IMR-90 (cell line): ENCODE data around the gene SGMS1. TPM values are rescaled to one million over a fixed set of nuclear protein-coding genes. Genes with fewer than 3 reads are reported as not detected.

Experiments
- ATAC-seq: fragments of 200-7000 bp; cut with Tn5 transposase; 2 replicates; pipeline ENCODE4 v1.9.1; 2020; ENCODE audit warnings: low read depth, mild to moderate bottlenecking, moderate library complexity
- BruUV-seq: library from RNA; stranded (reverse); fragments of 400-500 nt; replicated peaks from 2 replicates; lab custom pipeline; 2021; lab: Mats Ljungman, UMichigan
- CTCF ChIA-PET: fragments of 300-600 bp; formaldehyde crosslinking; extraction: SDS; loops from one replicate; lab custom pipeline; 2021; ENCODE audit warnings: antibody characterized with exemption; lab: Yijun Ruan, JAX
- POLR2A ChIA-PET: fragments of 300-600 bp; sonication (Branson Sonifier 250); formaldehyde crosslinking; loops from one replicate; lab custom pipeline; 2022; ENCODE audit warnings: antibody characterized with exemption; ENCODE audit not compliant: unreplicated experiment; lab: Charles Lee
- DNase-seq: peaks from one replicate; pipeline ENCODE4 v3.0.0; 2013
- H2AFZ ChIP-seq: replicated peaks from 2 replicates; pipeline ENCODE3; 2013; ENCODE audit warnings: low read length, mild to moderate bottlenecking; ENCODE audit not compliant: poor library complexity
- H2AK5ac ChIP-seq: 2 replicates; pipeline ENCODE4 v1.6.1; 2013; ENCODE audit warnings: low read depth, low read length, inconsistent platforms
- H2AK9ac ChIP-seq: replicated peaks from 2 replicates; pipeline ENCODE3; 2013; ENCODE audit warnings: mild to moderate bottlenecking, low read depth, low read length, moderate library complexity; ENCODE audit not compliant: poor library complexity
- H2BK120ac ChIP-seq: 2 replicates; pipeline ENCODE4 v1.6.1; 2013; ENCODE audit warnings: low read depth, low read length, inconsistent platforms
- H2BK15ac ChIP-seq: 3 replicates; pipeline ENCODE4 v1.6.1; 2013; ENCODE audit warnings: low read depth, low read length, inconsistent platforms
- H2BK20ac ChIP-seq: 2 replicates; pipeline ENCODE4 v1.6.1; 2013; ENCODE audit warnings: low read depth, mild to moderate bottlenecking, inconsistent platforms, low read length, moderate library complexity
- H2BK5ac ChIP-seq: 2 replicates; pipeline ENCODE4 v1.6.1; 2013; ENCODE audit warnings: mild to moderate bottlenecking, low read depth, low read length, inconsistent platforms; ENCODE audit not compliant: poor library complexity, severe bottlenecking
- H3K14ac ChIP-seq: replicated peaks from 2 replicates; pipeline ENCODE4 v1.6.1; 2013; ENCODE audit warnings: low read depth, low read length, inconsistent platforms
- H3K18ac ChIP-seq: 2 replicates; pipeline ENCODE4 v1.6.1; 2013; ENCODE audit warnings: low read depth, low read length, control low read depth
- H3K23ac ChIP-seq: 2 replicates; pipeline ENCODE4 v1.6.1; 2013; ENCODE audit warnings: low read depth, low read length, inconsistent platforms
- H3K27ac ChIP-seq: 2 replicates; pipeline ENCODE4 v1.5.1; 2013; ENCODE audit warnings: mild to moderate bottlenecking, control low read depth, low read length; ENCODE audit not compliant: insufficient read depth
- H3K27me3 ChIP-seq: 2 replicates; pipeline ENCODE4 v1.6.1; 2013; ENCODE audit warnings: low read length; ENCODE audit not compliant: control insufficient read depth, insufficient read depth
- H3K36me3 ChIP-seq: 2 replicates; pipeline ENCODE4 v1.6.1; 2013; ENCODE audit warnings: low read length, mixed read lengths; ENCODE audit not compliant: control insufficient read depth, insufficient read depth
- H3K4ac ChIP-seq: 2 replicates; pipeline ENCODE4 v1.6.1; 2013; ENCODE audit warnings: low read depth, low read length, inconsistent platforms
- H3K4me1 ChIP-seq: 2 replicates; pipeline ENCODE4 v1.6.1; 2013; ENCODE audit warnings: low read length, mixed read lengths; ENCODE audit not compliant: control insufficient read depth, insufficient read depth
- H3K4me2 ChIP-seq: 2 replicates; pipeline ENCODE4 v1.6.1; 2013; ENCODE audit warnings: low read depth, mild to moderate bottlenecking, control low read depth, low read length, moderate library complexity
- H3K4me3 ChIP-seq: 2 replicates; pipeline ENCODE4 v1.5.1; 2013; ENCODE audit warnings: low read depth, mild to moderate bottlenecking, control low read depth, low read length, moderate library complexity; ENCODE audit not compliant: insufficient read depth
- H3K56ac ChIP-seq: 2 replicates; pipeline ENCODE4 v1.6.1; 2013; ENCODE audit warnings: low read length, inconsistent platforms; ENCODE audit not compliant: insufficient read depth; ENCODE audit errors: extremely low read depth
- H3K79me1 ChIP-seq, 2 experiments: 2 replicates each; pipeline ENCODE4 v1.6.1; 2013; ENCODE audit warnings: low read length in 2 of 2, inconsistent platforms in 1 of 2, low read depth in 1 of 2
- H3K9ac ChIP-seq: 2 replicates; pipeline ENCODE4 v1.6.1; 2013; ENCODE audit warnings: low read depth, low read length, control low read depth
- H3K9me1 ChIP-seq: 2 replicates; pipeline ENCODE4 v1.6.1; 2013; ENCODE audit warnings: low read length, inconsistent platforms; ENCODE audit not compliant: insufficient read depth
- H3K9me3 ChIP-seq: 2 replicates; pipeline ENCODE4 v1.6.1; 2013; ENCODE audit warnings: low read length; ENCODE audit not compliant: control insufficient read depth, insufficient read depth
- H4K20me1 ChIP-seq: 2 replicates; pipeline ENCODE4 v1.6.1; 2013; ENCODE audit warnings: low read length, inconsistent platforms; ENCODE audit not compliant: insufficient read depth
- H4K5ac ChIP-seq: 2 replicates; pipeline ENCODE4 v1.6.1; 2013; ENCODE audit warnings: mild to moderate bottlenecking, low read depth, low read length, control low read depth
- H4K8ac ChIP-seq, 2 experiments: 2 replicates each; pipeline ENCODE4 v1.6.1; 2013; ENCODE audit warnings: low read depth in 2 of 2, low read length in 2 of 2, control low read depth in 1 of 2, inconsistent platforms in 1 of 2
- H4K91ac ChIP-seq: 2 replicates; pipeline ENCODE4 v1.6.1; 2013; ENCODE audit warnings: low read depth, low read length, inconsistent platforms; ENCODE audit not compliant: insufficient read depth
- BHLHE40 ChIP-seq: fragments of 150-350 bp; IDR thresholded peaks from 2 replicates; pipeline ENCODE4 v1.6.1; 2016; ENCODE audit warnings: mild to moderate bottlenecking, low read depth, low read length
- CEBPB ChIP-seq: IDR thresholded peaks from 2 replicates; pipeline ENCODE4 v1.6.1; 2012; ENCODE audit warnings: low read depth, low read length, improper control_type of control experiment
- CHD1 ChIP-seq: IDR thresholded peaks from 2 replicates; pipeline ENCODE4 v1.6.1; 2012; ENCODE audit warnings: low read depth, low read length, improper control_type of control experiment
- FOS ChIP-seq: fragments of 150-350 bp; IDR thresholded peaks from 2 replicates; pipeline ENCODE4 v1.6.1; 2016; ENCODE audit warnings: low read depth, low read length
- MAFK ChIP-seq: IDR thresholded peaks from 2 replicates; pipeline ENCODE4 v1.6.1; 2012; ENCODE audit warnings: low read depth, low read length, improper control_type of control experiment
- MAZ ChIP-seq: IDR thresholded peaks from 2 replicates; pipeline ENCODE4 v1.6.1; 2012; ENCODE audit warnings: low read depth, mild to moderate bottlenecking, low read length, improper control_type of control experiment, moderate library complexity, borderline replicate concordance
- MXI1 ChIP-seq: IDR thresholded peaks from 2 replicates; pipeline ENCODE4 v1.6.1; 2012; ENCODE audit warnings: low read depth, mild to moderate bottlenecking, low read length, moderate library complexity, borderline replicate concordance
- NFE2L2 ChIP-seq: fragments of 150-350 bp; IDR thresholded peaks from 2 replicates; pipeline ENCODE4 v1.6.1; 2016; ENCODE audit warnings: low read depth, mild to moderate bottlenecking, low read length
- POLR2A ChIP-seq: IDR thresholded peaks from 2 replicates; pipeline ENCODE4 v1.6.1; 2012; ENCODE audit warnings: mild to moderate bottlenecking, low read depth, low read length
- RAD21 ChIP-seq: IDR thresholded peaks from 2 replicates; pipeline ENCODE4 v1.6.1; 2012; ENCODE audit warnings: low read length, improper control_type of control experiment
- RCOR1 ChIP-seq: IDR thresholded peaks from 2 replicates; pipeline ENCODE4 v1.6.1; 2012; ENCODE audit warnings: mild to moderate bottlenecking, low read length, improper control_type of control experiment; ENCODE audit not compliant: insufficient replicate concordance
- RFX5 ChIP-seq: IDR thresholded peaks from 2 replicates; pipeline ENCODE4 v1.8.0; 2012; ENCODE audit warnings: low read depth, mild to moderate bottlenecking, low read length, moderate library complexity
- SMC3 ChIP-seq: fragments of 150-350 bp; IDR thresholded peaks from 2 replicates; pipeline ENCODE4 v1.6.1; 2016; ENCODE audit warnings: low read depth, mild to moderate bottlenecking, antibody characterized with exemption, low read length, moderate library complexity
- WGBS, 2 experiments: methylation state at CpG; one replicate each; pipeline versions ENCODE4 v1.1.5 to v1.1.7; 2013; ENCODE audit warnings: missing lambda C conversion rate in 2 of 2; ENCODE audit not compliant: insufficient read length in 1 of 2; ENCODE audit errors: extremely low coverage in 2 of 2; 5-methylcytosine and 5-hydroxymethylcytosine counted together
- dilution Hi-C: fragments of 300-500 bp; cut with HindIII; formaldehyde crosslinking; loops from one replicate; pipeline ENCODE4 v1.14.3; 2018; ENCODE audit warnings: low sequenced_read_pairs; ENCODE audit not compliant: unreplicated experiment
- in situ Hi-C: fragments of 300-500 bp; cut with MboI; formaldehyde crosslinking; loops from 3 replicates; pipeline ENCODE4 v1.14.3; 2019; ENCODE audit warnings: low sequenced_read_pairs, inconsistent platforms, mixed read lengths
- intact Hi-C: fragments of 100-400 bp; cut with micrococcal nuclease; formaldehyde crosslinking; loops from 2 replicates; pipeline ENCODE4 v1.10.0; 2022
- polyA plus RNA-seq, 3 experiments: library from polyadenylated mRNA; depleted of rRNA; stranded (reverse); fragments of >200 nt; gene quantifications; 2 replicates each; pipeline ENCODE4 v1.2.3, GENCODE V29; 2012; ENCODE audit warnings: low replicate concordance in 1 of 3
- total RNA-seq: library from RNA; depleted of rRNA; stranded (reverse); fragments of >200 nt; gene quantifications from 2 replicates; pipeline ENCODE4 v1.2.3, GENCODE V29; 2012
- TF ChIP-seq, protein P1 (sequence below): fragments of 150-350 bp; IDR thresholded peaks from 2 replicates; pipeline ENCODE4 v1.6.1; 2016; ENCODE audit warnings: low read depth, mild to moderate bottlenecking, low read length, moderate library complexity, borderline replicate concordance
- TF ChIP-seq, protein P2 (sequence below): conservative IDR thresholded peaks from 2 replicates; pipeline ENCODE4 v1.5.1; 2012; ENCODE audit warnings: mild to moderate bottlenecking, low read depth, low read length, improper control_type of control experiment
- TF ChIP-seq, protein P3 (sequence below): fragments of 150-350 bp; IDR thresholded peaks from 2 replicates; pipeline ENCODE4 v1.6.1; 2017; ENCODE audit warnings: mild to moderate bottlenecking, antibody characterized with exemption, low read length, low read depth

Gene SGMS1
- total and polyA plus RNA-seq, 2 of the 4 experiments (the other 2 are of a cell fraction), result 9.8 to 30.8 TPM

DNA sequence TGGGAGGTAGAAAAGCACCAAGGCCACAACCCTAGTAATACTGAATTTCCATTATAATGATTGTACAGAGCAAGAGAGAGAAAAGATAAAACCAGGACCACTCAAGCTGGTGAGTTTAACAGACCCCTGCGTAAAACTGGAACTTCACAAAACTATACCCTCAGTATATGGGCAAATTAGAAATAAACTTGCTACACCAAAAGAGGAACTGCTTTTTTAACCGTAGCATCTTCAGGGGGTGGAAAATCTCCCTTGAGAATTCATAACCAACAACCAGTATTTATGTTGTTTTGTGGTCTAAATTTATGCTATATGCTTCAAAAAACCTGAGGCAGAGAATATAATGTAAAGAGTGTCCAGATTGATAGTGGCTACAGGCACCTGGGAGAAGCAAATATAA is 171.2 kb downstream of the SGMS1 start:
- Histone ChIP-seq H3K79me1 (no peaks in the 10 kb centered on the region; a peak in 1 of 4 replicates), H3K9me3 (no peaks in the 10 kb centered on the region), H3K4me1 (no peaks in the 10 kb centered on the region), H3K9ac (no peak overlapping the region), H3K4me2 (no peak overlapping the region), H2BK20ac (no peak overlapping the region), H3K27me3 (no peaks in the 10 kb centered on the region), H2BK120ac (no peak overlapping the region), H3K4ac (no peak overlapping the region), H3K4me3 (no peak overlapping the region), H2BK15ac (no peak overlapping the region), H2AK5ac (no peak overlapping the region), H3K56ac (no peak overlapping the region), H4K91ac (no peak overlapping the region), H2AK9ac (no peak overlapping the region), H3K27ac (no peak overlapping the region), H4K5ac (no peak overlapping the region), H3K14ac (no peak overlapping the region), H3K18ac (no peak overlapping the region), H3K9me1 (peaks cover 6% of the 10 kb centered on the region; the same call in 1 of the 2 replicates), H3K36me3 (no peaks in the 10 kb centered on the region; the same call in 1 of the 2 replicates), H2BK5ac (no peak overlapping the region), H4K8ac (no peak overlapping the region), H2AFZ (no peak overlapping the region), H3K23ac (no peak overlapping the region), H4K20me1 (no peaks in the 10 kb centered on the region)
- intact Hi-C loops, result no loop called here
- in situ Hi-C loops, result no loop called here
- CTCF ChIA-PET, result no interaction called here
- POLR2A ChIA-PET, result no interaction called here
- DNase-seq (no peak), ATAC-seq (no peak)
- TF ChIP-seq CHD1 (no peak), MXI1 (no peak), CEBPB (no peak), RAD21 (no peak), MAZ (no peak), NFE2L2 (no peak), FOS (no peak), POLR2A (no peak), BHLHE40 (no peak), MAFK (no peak), RCOR1 (no peak), SMC3 (no peak), RFX5 (no peak)
- TF ChIP-seq, protein P1, sequence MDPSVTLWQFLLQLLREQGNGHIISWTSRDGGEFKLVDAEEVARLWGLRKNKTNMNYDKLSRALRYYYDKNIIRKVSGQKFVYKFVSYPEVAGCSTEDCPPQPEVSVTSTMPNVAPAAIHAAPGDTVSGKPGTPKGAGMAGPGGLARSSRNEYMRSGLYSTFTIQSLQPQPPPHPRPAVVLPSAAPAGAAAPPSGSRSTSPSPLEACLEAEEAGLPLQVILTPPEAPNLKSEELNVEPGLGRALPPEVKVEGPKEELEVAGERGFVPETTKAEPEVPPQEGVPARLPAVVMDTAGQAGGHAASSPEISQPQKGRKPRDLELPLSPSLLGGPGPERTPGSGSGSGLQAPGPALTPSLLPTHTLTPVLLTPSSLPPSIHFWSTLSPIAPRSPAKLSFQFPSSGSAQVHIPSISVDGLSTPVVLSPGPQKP, result no peak
- TF ChIP-seq, protein P2, sequence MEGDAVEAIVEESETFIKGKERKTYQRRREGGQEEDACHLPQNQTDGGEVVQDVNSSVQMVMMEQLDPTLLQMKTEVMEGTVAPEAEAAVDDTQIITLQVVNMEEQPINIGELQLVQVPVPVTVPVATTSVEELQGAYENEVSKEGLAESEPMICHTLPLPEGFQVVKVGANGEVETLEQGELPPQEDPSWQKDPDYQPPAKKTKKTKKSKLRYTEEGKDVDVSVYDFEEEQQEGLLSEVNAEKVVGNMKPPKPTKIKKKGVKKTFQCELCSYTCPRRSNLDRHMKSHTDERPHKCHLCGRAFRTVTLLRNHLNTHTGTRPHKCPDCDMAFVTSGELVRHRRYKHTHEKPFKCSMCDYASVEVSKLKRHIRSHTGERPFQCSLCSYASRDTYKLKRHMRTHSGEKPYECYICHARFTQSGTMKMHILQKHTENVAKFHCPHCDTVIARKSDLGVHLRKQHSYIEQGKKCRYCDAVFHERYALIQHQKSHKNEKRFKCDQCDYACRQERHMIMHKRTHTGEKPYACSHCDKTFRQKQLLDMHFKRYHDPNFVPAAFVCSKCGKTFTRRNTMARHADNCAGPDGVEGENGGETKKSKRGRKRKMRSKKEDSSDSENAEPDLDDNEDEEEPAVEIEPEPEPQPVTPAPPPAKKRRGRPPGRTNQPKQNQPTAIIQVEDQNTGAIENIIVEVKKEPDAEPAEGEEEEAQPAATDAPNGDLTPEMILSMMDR, result no peak
- TF ChIP-seq, protein P3, sequence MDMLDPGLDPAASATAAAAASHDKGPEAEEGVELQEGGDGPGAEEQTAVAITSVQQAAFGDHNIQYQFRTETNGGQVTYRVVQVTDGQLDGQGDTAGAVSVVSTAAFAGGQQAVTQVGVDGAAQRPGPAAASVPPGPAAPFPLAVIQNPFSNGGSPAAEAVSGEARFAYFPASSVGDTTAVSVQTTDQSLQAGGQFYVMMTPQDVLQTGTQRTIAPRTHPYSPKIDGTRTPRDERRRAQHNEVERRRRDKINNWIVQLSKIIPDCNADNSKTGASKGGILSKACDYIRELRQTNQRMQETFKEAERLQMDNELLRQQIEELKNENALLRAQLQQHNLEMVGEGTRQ, result no peak
- no TSS peak for BruUV-seq
- dilution Hi-C loops, result no loop called here
- no CpG with 5 or more reads among the region's 2 CpGs for WGBS, 2 experiments
